A673 (cell line): ENCODE data around the gene SHISA3. TPM values are rescaled to one million over a fixed set of nuclear protein-coding genes. Genes with fewer than 3 reads are reported as not detected.
A peak's percentile ranks its signal among the peaks of the same experiment; 100 is the strongest.

Experiments
- BruUV-seq: library from RNA; stranded (reverse); fragments of 400-500 nt; replicated peaks from 2 replicates; lab custom pipeline; 2021; lab: Mats Ljungman, UMichigan
- CTCF ChIA-PET: fragments of 300-600 bp; sonication (Branson Sonifier 250); formaldehyde crosslinking; loops from one replicate; lab custom pipeline; 2022; ENCODE audit warnings: antibody characterized with exemption; lab: Charles Lee
- POLR2A ChIA-PET: fragments of 300-600 bp; sonication (Branson Sonifier 250); formaldehyde crosslinking; loops from one replicate; lab custom pipeline; 2022; ENCODE audit warnings: antibody characterized with exemption; ENCODE audit not compliant: low non-redundant PET; lab: Charles Lee
- DNase-seq: peaks from one replicate; pipeline ENCODE4 v3.0.0-alpha.2; 2015; ENCODE audit warnings: low spot score
- H3K27ac ChIP-seq: fragments of 200-600 bp; sonication (generic); 2 replicates; pipeline ENCODE4 v1.5.1; 2016; ENCODE audit warnings: mixed run types, low read depth, mild to moderate bottlenecking, mixed read lengths, antibody characterized with exemption, low read length; ENCODE audit not compliant: poor library complexity, severe bottlenecking
- H3K27me3 ChIP-seq: fragments of 200-600 bp; sonication (generic); replicated peaks from 2 replicates; pipeline ENCODE4 v1.6.1; 2017; ENCODE audit warnings: mixed run types, low read depth, mild to moderate bottlenecking, mixed read lengths, antibody characterized with exemption, low read length; ENCODE audit not compliant: insufficient read depth, poor library complexity
- H3K36me3 ChIP-seq: fragments of 200-600 bp; sonication (generic); 2 replicates; pipeline ENCODE4 v1.6.1; 2016; ENCODE audit warnings: mixed run types, mild to moderate bottlenecking, mixed read lengths, antibody characterized with exemption, low read length; ENCODE audit not compliant: insufficient read depth, poor library complexity, severe bottlenecking
- H3K4me1 ChIP-seq: fragments of 200-600 bp; sonication (generic); 2 replicates; pipeline ENCODE4 v1.6.1; 2017; ENCODE audit warnings: mixed run types, mild to moderate bottlenecking, mixed read lengths, antibody characterized with exemption, low read length; ENCODE audit not compliant: insufficient read depth, poor library complexity, severe bottlenecking
- H3K4me3 ChIP-seq: fragments of 200-600 bp; sonication (generic); 2 replicates; pipeline ENCODE4 v1.5.1; 2016; ENCODE audit warnings: low read depth, mixed run types, mild to moderate bottlenecking, mixed read lengths, low read length; ENCODE audit not compliant: poor library complexity, severe bottlenecking
- H3K9me3 ChIP-seq: fragments of 200-600 bp; sonication (generic); 2 replicates; pipeline ENCODE4 v1.6.1; 2016; ENCODE audit warnings: mixed run types, low read depth, mild to moderate bottlenecking, mixed read lengths, antibody characterized with exemption, low read length; ENCODE audit not compliant: poor library complexity, severe bottlenecking
- CTCF ChIP-seq: fragments of 300-800, 200-600 bp; sonication (generic); conservative IDR thresholded peaks from 2 replicates; pipeline ENCODE4 v1.5.1; 2017; ENCODE audit warnings: low read depth, mild to moderate bottlenecking, antibody characterized with exemption, low read length, moderate library complexity, mixed read lengths
- EZH2 ChIP-seq: fragments of 200-600 bp; sonication (generic); IDR thresholded peaks from 2 replicates; pipeline ENCODE4 v1.6.1; 2017; ENCODE audit warnings: borderline replicate concordance, low read depth, mild to moderate bottlenecking, mixed read lengths, antibody characterized with exemption, low read length; ENCODE audit not compliant: poor library complexity, severe bottlenecking
- intact Hi-C: fragments of 100-400 bp; cut with micrococcal nuclease; formaldehyde crosslinking; loops from one replicate; pipeline ENCODE4 v1.10.0; 2022; ENCODE audit not compliant: unreplicated experiment
- total RNA-seq: library from RNA; stranded (reverse); gene quantifications from 2 replicates; pipeline ENCODE4 v1.2.3, GENCODE V29; 2021

SHISA3 gene
- total RNA-seq, 1 experiment from 2014 or later, result 0.39 TPM

DNA sequence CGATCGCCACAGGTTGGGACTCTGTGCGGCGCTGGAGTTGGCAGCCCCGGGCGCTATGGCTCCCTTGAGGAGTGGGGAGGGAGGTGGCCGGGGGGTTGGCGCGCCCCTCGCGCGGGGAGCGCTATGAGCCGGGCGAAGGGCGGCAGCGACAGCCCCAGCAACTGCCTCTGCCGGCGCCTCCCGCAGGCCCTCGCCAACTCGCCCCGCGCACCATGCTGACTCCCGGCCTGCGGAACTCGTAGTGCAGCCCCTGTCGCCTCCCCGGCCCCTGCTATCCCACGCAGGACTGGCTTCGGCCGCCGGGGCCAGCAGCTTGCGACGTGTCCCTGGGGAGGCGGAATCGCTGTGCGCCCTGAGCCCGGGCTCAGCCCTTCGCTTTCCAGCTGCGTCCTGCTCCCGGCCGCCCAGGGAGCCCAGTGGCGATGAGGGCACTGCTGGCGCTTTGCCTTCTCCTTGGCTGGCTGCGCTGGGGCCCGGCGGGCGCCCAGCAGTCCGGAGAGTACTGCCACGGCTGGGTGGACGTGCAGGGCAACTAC is 415 bp downstream of the SHISA3 start:
- intact Hi-C loops, result no loop called here
- TF ChIP-seq CTCF (no peak), EZH2 (peak; percentile 81)
- peak; percentile 11 for DNase-seq
- Histone ChIP-seq H3K27me3 (peaks cover 75% of the 10 kb centered on the region), H3K9me3 (no peaks in the 10 kb centered on the region), H3K27ac (no peak overlapping the region), H3K4me1 (no peaks in the 10 kb centered on the region), H3K36me3 (no peaks in the 10 kb centered on the region), H3K4me3 (peak overlapping the region; percentile 44)
- ChIA-PET POLR2A (no interaction called here), CTCF (no interaction called here)
- BruUV-seq, result no TSS peak

GRCh38 chr4:42398171-42398870 is 1.0 kb downstream of the SHISA3 start:
- POLR2A ChIA-PET, result no interaction called here
- intact Hi-C loops, result no loop called here
- H3K9me3 ChIP-seq, result no peaks in the 10 kb centered on the region
- CTCF ChIA-PET, result no interaction called here
- no peaks in the 10 kb centered on the region for H3K4me1 ChIP-seq
- no peaks in the 10 kb centered on the region for H3K36me3 ChIP-seq
- peaks cover 75% of the 10 kb centered on the region for H3K27me3 ChIP-seq
- no peak overlapping the region for H3K27ac ChIP-seq
- H3K4me3 ChIP-seq, result peak overlapping the region; percentile 44
- no TSS peak for BruUV-seq
- peak; percentile 32 for DNase-seq
- TF ChIP-seq CTCF (0 out of 2 replicates have a peak, but pooled peaks have one; percentile 11), EZH2 (peak; percentile 8)

DNA sequence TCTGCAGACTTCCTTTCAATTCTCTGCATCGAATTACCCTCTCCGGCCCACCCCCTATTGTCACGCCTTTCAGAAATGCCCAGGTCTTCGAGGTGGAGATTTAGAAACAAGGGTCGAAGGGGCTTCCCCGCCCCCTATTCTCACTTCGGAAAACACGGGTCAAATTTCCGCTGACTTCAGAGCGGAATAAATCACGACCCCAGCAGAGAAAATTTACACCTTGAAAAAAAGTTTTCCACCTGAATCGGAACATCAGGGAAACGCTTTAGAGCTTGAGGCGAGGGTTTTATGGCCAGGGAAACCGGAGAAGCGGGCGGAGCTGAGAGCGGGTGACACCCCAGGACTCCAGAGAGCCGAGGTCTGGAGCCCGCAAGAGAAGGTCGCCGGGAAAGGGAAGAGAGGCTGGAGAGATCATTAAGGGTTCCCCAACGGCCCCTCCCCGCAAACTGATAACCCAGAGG is 1.6 kb downstream of the SHISA3 start:
- DNase-seq, result no peak
- no peak for TF ChIP-seq EZH2
- TF ChIP-seq CTCF, result no peak
- H3K27ac ChIP-seq, result no peak overlapping the region
- no peaks in the 10 kb centered on the region for H3K36me3 ChIP-seq
- H3K9me3 ChIP-seq, result no peaks in the 10 kb centered on the region
- no peaks in the 10 kb centered on the region for H3K4me1 ChIP-seq
- peak overlapping the region; percentile 44 for H3K4me3 ChIP-seq
- CTCF ChIA-PET, result no interaction called here
- POLR2A ChIA-PET, result no interaction called here
- intact Hi-C loops, result no loop called here
- no TSS peak for BruUV-seq
- peaks cover 75% of the 10 kb centered on the region for H3K27me3 ChIP-seq
